HG03045 (cell line): ENCODE results near the gene DNAJC5G.
"Not testable (repeated sequence)": the region's sequence is repeated elsewhere in the genome, so short reads cannot be mapped to it uniquely, and the experiment has no call there.

Source experiments
- ATAC-seq: cut with Tn5 transposase; IDR thresholded peaks from one replicate; pipeline ENCODE4 v1.9.1; 2021; ENCODE audit warnings: mild to moderate bottlenecking, moderate library complexity; ENCODE audit not compliant: unreplicated experiment

Gene DNAJC5G

DNA sequence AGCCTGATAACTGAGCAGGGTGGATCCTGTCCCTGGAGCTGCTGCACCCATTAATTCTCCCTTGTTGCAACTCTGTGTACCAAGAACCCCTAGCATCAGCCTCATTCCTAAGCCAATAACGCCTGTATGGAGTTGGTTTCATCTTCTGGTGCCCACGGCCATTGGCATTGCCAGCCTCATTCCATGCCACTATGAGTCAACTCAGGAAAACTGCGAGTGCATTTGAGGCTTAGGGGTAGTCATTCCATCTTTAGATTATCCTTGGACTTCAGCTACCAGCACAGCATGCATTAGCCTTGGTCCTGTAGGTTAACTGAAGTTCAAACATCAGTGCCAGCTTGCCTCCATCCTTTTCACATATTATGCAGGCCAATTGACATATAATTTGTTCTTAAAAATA is 5.6 kb downstream of the DNAJC5G start:
- no peak for ATAC-seq

DNA sequence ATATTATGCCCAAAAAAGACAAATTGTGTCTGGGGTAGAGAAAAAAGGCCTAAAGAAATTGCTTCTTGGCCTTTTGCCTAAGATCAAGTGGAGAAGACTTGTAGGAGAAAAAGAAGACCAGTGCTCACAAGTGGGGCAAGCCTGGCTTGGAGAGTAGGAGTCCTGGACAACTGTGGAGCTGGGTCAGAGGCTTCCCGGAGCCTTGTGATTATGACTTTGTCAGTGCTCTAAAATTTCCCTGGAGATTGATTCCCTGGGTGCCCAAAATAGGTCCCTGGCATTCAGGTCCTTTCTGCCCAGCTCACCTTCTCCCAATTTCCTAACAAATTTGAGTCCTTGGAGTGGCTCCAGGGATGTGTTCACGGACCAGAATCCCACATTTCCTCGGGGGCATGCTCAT is 6.2 kb downstream of the DNAJC5G start:
- ATAC-seq, result no peak

DNA sequence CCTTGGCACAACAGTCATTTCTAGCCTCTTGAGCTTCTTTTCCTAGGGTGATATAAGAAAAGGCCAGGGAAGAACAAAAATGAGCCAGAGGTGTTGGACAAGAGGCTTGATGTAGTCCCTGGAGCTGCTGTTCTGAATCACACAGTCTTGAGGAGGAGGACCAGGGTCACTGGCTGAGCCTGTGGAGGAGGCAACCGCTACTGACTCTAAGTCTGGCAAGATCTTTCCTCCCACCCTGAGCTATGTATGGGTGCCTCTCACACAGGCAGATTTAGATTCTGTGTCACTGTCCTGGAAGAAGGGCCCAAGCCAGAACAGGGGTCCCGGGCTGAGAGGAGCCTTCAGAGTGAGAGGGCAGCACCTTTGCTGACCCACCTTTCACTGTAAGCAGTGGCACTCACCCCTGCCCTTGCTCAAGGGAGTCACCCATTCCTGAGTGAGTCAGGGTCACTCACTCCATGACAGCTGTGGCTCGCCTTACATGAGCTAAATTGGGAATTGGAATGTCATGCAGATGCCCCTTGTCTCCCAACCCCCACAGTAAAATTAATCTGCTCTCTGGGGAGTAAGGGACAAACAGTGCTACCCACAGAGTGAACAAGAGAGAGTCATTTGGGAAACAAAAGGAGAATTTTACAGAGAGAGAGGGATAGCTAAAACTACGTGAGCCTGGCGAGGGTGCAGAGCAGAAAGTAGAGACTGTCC is 6.8 kb downstream of the DNAJC5G start, which contains the start of gene TRIM54:
Gene TRIM54 (plus strand): TSS at position 575 of the 705 bp plus-strand sequence. CDS start 303 bp downstream, outside the sequence.
- ATAC-seq, result no peak

DNA sequence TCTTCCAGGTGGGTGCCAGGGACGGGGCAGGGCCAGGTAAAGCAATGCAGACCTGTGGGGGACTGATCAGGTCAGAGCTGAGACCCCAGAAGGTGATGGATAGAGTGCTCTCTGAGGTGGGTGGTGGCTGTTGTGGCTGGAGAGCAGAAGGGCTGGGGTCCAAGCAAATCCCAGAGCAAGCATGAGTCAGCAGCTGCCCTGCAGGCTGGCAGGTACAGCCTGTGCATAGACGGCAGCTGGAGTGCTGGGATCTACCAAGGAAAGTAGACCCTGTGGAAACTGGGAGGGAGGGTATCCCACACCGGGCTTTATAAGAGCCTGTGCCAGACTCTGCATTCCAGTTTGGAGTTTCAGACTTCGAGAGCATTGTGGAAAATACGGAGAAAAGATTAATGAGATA is 7.7 kb downstream of the DNAJC5G start:
- ATAC-seq, result no peak

DNA sequence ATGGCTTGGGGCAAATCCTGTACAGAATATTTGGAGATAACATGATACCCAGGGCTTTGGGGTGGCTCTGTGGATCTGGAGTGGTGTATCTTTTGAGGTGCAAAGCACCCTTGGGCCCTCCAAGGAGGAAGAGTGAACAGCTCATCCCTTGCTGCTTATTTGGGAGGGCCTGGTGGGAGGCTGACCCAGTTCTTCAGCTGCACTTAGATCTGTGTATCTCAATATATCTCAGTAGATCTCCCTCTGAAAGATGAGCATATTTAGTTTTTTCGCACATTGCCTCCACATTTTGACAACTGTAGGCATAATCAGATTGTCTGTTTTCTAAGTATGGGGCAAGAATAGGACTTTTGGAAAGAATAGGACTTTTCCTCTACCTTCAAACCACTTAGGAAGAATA is 9.8 kb downstream of the DNAJC5G start:
- ATAC-seq, result no peak

DNA sequence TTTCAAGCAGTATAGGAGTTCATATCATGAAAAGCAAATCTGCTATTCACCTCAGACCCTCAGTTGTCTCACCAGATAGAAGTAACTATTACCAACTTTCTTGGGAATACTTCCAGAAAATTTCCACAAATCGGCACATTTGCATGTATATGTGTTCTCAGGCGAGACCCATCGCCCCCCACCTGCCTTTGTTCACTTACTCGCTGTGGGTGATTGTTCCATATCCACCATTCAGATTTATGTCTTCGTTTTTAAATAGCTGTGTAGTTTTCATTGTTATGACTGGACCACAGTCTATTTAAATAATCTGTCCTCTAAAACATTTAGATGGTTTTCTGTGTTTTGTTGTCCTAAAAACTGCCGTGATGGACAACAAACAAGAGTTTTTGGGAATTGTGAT is 10.2 kb downstream of the DNAJC5G start:
- ATAC-seq, result no peak

DNA sequence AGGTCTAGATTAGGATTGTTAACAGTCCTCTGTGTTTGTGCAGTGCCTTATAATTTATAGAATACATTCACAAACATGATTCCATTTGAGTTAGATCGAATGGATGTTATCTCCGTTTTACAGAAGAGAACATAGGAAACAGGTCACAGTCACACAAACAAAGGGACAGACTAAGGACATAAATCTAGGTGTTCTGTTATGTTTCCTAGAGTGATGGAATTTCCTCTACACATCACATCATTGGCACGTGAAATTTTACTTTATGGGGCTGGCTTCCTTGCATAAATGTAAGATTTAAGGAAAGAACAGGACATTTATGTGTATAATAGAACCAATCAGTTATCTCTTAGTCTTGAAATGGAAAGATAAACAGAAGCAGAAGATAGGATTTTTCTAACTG is 13.4 kb downstream of the DNAJC5G start:
- ATAC-seq, result no peak

DNA sequence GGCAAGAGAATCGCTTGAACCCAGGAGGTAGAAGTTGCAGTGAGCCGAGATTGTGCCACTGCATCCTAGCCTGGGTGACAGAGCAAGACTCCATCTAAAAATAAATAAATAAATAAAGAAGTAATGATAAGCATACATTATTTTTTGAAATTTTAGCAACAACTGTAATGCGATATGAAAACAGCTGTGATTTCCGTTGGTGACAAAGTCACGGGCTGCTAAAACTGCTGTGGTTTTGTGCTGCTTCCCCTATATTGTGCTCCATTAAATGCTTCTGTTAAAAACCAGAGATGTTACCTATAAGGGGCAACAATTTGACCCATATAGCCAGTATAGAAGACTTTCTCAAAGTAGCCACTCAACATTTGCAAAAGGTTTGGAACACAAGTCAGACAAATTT is 15.3 kb downstream of the DNAJC5G start:
- ATAC-seq, result no peak

DNA sequence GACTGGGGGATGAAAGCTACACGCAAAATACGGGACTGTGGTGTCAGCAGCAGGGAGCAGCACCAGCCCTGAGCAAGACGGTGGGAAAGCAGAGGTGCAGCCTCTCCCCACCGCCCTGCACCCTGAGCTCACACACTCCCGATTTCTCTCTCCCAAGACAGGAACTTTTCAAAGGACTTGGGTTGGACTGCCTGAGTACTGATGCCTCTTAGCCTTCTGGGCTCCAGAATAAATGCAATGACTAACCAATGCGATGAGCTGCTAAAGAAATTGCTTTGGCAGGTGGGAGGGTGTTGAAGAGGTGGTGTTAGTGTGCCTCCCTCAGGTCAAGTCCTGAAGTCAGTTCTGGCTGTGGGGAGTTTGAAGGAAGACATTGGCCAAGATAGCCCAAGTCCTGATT is 16.6 kb downstream of the DNAJC5G start:
- no peak for ATAC-seq

DNA sequence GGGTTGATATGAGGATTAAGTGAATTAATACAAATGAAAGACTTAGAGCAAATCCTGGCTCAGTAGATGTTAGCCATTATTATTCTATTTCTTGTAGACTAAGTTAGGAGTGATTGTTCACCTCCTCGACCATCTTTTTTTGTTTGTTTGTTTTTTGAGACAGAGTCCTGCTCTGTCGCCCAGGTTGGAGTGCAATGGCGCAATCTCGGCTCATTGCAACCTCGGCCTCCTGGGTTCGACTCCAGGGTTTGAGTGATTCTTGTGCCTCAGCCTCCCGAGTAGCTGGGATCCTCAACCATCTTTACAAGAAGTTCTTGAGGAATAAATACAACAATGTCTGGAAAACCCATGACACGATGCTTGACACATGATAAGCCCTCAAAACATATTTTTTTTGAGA is 19.7 kb downstream of the DNAJC5G start:
- ATAC-seq, result no peak

DNA sequence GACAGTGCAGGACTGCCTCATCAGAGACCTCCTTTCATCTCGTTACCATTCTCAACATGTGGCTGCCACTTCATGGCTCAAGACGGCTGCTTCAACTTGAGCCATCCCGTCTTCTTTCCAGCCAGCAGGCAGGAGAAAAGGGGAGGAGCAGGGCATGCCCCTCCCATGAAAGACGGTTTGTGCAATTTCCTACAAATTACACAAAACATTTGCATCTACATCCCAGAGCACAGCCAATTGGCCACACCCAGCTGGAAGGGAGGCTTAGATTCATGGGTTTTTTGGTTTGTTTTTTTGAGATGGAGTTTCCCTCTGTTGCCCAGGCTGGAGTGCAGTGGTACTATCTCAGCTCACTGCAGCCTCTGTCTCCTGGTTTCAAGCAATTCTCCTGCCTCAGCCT is 21.2 kb downstream of the DNAJC5G start:
- ATAC-seq, result no peak

DNA sequence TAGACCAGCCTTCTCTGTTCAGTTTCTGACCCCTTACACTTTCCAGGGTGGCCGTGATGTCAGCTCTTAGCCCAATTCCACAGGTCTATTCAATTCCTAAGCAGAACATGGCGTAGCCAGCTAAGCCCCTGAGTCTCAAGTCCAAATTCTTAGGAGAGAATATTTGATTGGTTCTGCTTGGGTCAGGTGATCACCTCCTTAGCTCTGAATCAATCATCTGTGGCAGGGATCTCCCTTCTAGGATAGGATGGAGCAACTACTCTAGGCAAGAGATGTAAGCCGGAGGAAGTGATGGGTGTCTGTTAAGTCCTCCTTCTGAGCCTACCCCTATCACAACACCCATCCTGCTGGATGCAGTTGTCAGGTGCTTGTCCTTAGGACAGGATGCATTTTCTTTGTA is 22.0 kb downstream of the DNAJC5G start:
- no peak for ATAC-seq

DNA sequence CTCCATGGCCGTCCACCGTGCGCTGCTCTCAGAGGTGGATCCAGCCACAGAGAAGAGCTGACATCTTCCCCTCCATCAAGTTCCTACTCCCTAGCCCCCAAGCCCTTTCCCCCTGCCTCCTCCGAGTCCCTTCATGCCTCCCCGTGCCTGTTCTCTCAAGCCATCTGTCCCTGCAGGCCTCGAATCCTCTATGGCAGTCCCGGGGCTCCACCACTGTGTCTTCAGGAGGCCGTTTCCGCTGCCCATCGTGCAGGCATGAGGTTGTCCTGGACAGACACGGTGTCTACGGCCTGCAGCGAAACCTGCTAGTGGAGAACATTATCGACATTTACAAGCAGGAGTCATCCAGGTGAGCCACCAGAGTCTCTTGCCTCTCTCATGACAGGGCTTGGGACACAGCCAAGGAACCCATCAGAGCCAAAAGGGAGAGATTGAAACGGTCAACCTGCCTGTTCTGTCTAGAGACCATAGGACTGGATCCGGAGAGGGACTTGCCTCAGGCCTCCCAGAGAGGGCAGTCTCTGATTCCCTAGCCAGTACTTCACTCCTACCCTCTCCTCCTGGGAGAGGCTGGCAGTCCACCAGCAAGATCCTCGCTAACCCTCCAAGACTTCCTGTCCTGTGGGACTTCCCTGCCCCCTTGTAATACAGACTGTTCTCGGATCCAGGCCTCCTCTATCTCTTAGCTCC is 23.3 kb downstream of the DNAJC5G start:
- ATAC-seq, result no peak

DNA sequence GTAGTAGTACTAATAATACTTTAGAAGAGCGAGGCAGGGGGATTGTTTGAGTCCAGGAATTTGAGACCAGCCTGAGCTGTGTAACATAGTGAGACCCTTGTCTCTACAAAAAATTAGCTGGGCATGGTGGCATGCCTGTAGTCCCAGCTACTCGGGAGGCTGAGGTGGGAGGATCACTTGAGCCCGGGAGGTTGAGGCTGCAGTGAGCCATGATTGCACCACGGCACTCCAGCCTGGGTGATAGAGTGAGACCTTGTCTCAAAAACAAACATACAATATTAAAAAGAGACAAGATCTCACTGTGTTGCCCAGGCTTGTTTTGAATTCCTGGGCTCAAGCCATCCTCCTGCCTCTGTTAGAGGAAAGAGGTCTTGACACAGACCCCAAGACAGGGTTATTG is 25.4 kb downstream of the DNAJC5G start:
- not testable (repeated sequence) for ATAC-seq

DNA sequence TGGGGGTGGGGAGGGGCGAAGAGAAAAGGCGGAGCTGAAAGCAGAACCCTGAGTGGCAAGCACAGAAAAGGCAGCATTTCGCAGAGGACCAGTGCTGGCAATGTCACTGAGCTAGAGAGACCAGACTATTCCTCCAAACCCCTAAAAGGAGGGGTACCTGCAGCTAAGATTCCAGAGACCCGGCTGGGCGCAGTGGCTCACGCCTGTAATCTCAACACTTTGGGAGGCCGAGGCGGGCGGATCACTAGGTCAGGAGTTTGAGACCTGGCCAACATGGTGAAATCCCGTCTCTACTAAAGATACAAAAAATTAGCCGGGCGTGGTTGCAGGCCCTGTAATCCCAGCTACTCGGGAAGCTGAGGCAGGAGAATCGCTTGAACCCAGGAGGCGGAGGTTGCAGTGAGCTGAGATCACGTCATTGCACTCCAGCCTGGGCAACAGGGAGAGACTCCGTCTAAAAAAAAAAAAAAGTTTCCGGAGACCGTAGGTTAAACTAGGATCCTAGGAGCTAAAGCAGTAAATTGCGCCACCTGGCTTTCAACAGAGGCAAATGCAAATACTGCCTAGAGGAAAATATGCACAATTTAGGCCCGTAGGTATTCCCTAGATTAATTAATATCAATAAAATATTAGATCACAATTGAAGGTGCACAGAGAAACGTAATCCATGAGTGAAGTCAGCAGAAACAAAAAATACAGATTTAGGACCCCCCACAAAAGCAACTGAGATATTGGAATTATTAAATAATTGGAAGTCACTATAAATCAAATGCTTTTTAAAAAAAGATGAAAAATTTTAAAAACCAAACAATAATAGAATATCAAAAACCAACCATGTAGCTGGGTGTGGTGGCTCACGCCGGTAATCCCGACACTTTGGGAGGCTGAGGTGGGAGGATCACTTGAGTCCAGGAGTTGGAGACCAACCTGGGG is 28.1 kb downstream of the DNAJC5G start:
- no peak for ATAC-seq

DNA sequence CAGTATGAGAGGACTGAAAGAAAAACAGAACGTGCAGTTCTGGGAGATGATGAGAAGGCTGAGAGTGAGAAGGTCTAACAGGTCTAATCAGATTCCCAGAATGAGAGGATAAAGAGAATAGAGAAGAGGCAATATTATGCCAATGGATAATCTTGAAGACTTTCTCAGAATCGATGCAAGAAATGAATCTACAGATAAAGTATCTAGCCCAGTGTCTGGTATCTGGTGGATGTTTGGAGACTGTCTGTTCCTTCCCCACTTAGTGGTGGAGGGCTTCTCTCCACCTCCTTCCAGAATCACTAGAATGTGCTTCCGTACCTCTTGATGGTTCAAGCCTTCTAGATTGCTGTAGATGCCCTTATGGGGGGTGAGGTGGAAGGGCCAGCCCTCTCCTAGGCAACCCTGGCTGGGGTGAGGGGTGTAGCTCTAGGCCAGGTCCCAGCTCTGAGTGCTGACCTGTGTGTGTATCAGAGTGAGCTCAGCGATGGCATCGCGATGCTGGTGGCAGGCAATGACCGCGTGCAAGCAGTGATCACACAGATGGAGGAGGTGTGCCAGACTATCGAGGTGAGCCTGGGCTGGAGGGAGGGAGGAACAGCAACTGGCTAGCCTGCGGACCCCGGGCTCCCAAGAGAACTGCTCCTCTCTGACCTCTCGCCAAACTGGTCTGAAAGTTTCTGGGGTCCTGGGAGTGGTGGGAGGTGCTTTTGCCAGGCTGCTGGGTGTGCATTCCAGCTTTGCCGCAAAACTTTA is 29.4 kb downstream of the DNAJC5G start:
- no peak for ATAC-seq

DNA sequence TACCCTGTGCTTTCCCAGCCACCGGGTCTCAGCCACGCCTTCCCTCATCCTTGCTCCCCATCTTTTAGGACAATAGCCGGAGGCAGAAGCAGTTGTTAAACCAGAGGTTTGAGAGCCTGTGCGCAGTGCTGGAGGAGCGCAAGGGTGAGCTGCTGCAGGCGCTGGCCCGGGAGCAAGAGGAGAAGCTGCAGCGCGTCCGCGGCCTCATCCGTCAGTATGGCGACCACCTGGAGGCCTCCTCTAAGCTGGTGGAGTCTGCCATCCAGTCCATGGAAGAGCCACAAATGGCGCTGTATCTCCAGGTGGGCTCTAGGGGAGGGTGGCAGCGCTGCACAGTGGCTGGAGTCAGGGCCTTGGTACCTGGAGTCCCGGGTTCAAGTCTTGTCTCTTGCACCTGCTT is 30.3 kb downstream of the DNAJC5G start:
- ATAC-seq, result no peak

DNA sequence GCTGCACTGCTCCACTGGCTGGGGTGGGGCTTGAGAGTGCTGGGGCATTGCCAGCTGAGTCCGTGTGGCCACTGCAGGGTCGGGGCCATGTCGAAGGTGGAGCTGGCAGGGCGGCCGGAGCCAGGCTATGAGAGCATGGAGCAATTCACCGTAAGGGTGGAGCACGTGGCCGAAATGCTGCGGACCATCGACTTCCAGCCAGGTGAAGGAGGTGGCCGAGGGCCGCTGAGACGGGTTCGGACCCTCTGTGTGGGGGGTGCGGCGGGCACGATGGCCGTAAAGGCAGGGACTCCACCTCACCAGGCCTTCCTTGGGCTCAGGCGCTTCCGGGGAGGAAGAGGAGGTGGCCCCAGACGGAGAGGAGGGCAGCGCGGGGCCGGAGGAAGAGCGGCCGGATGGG is 30.9 kb downstream of the DNAJC5G start:
- ATAC-seq, result no peak

DNA sequence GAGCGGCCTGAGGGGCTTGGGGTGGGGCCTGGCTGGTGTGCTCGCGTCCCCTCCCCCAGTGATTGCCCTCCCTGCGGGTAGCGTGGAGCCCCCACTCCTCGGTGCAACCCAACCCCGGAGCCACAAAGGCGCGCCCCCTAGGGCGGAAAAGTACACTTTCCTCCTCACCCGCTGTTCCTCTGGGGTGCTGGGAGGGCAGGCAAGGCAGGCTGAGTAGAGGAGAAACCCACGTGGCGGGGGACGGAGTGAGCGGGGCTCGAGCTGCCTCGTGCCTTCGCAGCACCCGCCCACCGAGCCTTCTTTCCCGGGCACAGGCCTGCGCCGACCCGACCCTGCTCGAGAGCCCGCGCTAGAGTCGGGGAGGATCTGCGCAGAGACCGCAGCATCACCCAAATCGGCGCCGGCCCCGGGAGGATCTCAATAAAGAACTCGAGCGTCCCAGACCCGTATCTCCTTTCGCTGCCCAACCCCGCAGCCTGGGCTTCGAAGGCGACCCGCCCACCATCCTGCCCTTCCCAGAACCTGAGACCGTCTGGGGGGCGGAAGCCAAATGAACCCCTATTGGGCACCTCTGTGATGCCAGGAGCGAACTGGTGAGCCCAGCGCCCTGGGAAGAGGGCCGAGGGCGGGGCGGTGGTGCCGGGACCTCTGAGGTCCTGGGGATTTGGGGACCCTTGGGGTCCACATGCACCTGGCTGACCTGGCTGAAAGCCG is 31.5 kb downstream of the DNAJC5G start:
- ATAC-seq, result no peak

DNA sequence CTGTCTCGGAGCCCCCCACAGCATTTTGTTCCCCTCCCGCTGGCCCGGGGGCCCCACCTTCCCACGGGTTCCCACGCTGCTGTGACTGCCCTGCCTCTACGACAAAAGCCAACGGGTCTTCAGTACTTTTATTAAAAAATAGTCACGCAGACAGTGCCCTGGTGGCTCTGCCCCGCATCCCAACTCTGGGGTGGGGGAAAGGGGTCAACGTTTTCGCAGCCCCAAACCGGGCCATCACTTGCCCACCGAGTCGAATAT is 32.0 kb downstream of the DNAJC5G start:
- no peak for ATAC-seq
